ENCODE measurements around the gene SFRP5.

The SFRP5 gene

DNA sequence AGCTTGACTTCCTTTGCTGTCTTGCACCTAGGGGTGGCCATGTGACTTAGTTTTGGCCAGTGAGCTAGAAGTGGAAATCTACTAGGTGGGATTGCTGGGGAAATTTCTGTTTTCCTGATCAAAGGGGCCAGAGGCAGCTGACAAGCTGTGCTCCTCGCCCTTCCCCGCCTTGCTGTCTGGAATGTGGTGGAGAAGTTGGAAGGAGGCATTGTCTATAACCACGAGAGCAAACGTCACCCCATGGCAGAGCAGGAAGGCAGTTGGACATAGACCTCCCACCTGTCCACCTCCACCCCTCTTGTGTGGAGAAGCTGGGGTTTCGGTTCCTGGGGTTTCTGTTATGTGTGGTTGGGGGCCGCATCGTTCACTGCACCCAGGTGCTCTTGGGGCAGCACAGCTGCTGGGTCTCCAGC lies 7.3 kb downstream of the SFRP5 start:
- TF ChIP-seq, protein P1, sequence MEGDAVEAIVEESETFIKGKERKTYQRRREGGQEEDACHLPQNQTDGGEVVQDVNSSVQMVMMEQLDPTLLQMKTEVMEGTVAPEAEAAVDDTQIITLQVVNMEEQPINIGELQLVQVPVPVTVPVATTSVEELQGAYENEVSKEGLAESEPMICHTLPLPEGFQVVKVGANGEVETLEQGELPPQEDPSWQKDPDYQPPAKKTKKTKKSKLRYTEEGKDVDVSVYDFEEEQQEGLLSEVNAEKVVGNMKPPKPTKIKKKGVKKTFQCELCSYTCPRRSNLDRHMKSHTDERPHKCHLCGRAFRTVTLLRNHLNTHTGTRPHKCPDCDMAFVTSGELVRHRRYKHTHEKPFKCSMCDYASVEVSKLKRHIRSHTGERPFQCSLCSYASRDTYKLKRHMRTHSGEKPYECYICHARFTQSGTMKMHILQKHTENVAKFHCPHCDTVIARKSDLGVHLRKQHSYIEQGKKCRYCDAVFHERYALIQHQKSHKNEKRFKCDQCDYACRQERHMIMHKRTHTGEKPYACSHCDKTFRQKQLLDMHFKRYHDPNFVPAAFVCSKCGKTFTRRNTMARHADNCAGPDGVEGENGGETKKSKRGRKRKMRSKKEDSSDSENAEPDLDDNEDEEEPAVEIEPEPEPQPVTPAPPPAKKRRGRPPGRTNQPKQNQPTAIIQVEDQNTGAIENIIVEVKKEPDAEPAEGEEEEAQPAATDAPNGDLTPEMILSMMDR (IDR thresholded peaks at IDR 0.05; ENCODE audit: insufficient read depth, low read depth, low read length, missing control alignments): no peak
- no peak overlapping the region for H3K4me3 ChIP-seq (ENCODE audit: low read length)
- DNase-seq (ENCODE audit: low read depth): no peak

DNA sequence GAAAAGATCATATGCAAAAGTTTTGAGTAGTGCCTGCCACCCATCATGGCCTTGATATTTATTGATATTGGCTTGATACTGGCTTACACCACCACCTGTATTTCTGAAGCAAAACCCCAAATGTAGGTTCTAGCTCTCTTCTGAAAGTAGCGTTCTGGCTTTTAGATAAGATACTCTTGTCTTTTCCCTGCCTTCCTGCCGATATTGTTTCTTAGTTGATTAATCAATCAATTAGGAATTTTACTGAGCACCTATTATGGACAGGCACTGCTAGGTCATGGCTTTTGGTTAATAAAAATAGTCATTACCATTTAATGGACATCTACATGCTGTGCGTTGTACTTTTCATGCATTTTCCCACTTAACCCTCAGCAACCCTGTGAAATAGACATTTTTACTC lies 7.9 kb downstream of the SFRP5 start:
- no peak overlapping the region for H3K4me3 ChIP-seq (ENCODE audit: low read length)
- no peak for DNase-seq (ENCODE audit: low read depth)
- TF ChIP-seq, protein P1 (IDR thresholded peaks at IDR 0.05; ENCODE audit: insufficient read depth, low read depth, low read length, missing control alignments): no peak

DNA sequence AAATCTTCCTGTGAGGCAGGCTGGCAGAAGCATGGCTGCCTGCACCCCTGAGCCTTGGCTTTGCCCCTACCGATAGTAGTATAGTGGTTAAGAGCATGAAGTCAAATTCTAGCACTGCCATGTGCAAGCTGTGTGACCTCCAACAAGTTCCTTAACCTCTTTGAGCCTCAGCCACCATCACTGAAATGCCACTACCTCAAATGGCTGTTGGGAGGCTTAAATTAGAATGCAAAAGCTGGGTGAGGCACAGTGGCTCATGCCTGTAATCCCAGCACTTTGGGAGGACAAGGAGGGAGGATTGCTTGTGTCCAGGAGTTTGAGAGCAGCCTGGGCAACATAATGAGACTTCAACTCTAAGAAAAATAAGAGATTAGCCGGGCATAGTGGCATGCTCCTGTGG lies 8.4 kb downstream of the SFRP5 start:
- TF ChIP-seq, protein P1 (IDR thresholded peaks at IDR 0.05; ENCODE audit: insufficient read depth, low read depth, low read length, missing control alignments): no peak
- no peak overlapping the region for H3K4me3 ChIP-seq (ENCODE audit: low read length)
- DNase-seq (ENCODE audit: low read depth): no peak

DNA sequence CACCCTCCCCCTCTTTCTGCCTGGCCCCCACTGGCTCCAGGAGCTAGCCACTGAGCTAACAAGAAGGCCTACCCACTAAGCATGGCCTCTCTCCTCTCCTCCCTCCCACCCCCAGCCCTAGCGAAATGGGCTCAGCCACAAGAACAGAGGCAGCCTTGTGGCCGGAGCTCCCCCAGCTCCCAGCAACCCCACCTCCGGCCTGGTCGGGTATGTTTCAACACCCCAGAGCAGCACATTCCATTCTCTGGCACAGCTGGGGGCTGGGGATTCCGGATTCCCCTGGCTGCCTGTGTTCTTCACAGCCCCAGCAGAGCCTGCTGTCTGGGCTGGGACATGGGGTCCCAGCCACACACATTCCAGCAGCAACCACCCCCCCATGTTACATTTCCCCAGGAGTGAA lies 9.0 kb downstream of the SFRP5 start:
- no peak for DNase-seq (ENCODE audit: low read depth)
- H3K4me3 ChIP-seq (ENCODE audit: low read length): no peak overlapping the region
- TF ChIP-seq, protein P1 (IDR thresholded peaks at IDR 0.05; ENCODE audit: insufficient read depth, low read depth, low read length, missing control alignments): no peak

DNA sequence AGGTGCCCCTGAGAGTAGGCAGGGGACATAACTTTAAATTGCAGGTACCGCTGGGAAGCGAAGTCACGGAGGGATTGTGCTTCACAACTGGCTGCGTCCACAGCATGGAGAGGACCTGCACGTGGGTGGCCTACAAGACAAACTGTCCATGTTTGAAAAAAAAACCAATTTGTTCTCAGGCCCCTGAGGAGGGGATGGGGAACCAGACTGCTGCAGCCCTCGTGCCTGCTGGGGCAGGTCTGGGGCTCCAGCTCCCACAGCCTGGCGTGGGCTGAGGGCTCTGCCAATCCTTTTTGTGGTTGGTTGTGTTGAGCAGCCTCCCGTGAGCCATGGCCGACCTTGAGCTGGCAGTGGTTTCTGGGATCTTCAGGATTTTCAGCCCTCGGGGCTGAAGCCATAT lies 9.7 kb downstream of the SFRP5 start:
- H3K4me3 ChIP-seq (ENCODE audit: low read length): no peak overlapping the region
- no peak for DNase-seq (ENCODE audit: low read depth)
- TF ChIP-seq, protein P1 (IDR thresholded peaks at IDR 0.05; ENCODE audit: insufficient read depth, low read depth, low read length, missing control alignments): no peak

DNA sequence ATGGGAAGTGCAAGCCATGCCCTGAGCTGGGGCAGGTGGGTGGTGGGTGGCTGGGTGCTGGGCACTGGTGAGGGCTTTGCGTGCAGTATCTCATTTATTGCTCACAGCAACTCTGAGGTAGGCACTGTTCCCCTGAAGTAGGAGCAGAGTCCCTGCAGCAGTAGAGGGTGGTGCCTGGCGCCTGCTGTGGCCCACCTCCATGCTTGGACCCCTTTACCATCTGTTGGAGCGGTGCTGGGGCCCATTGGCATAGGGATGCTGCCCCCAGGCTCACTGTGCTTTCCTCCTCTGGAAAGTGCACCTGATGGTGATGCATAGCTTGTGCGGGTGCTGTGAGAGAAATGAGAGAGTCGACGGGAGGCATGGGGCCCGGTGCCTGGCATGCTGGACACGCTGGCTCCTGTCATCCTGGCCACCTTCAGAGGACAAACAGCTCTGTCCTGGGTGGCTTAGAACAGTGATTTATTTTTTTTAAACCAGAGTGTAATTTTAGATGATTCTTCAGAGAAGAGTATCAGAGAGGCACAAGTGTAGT lies 10.4 kb downstream of the SFRP5 start:
- DNase-seq (ENCODE audit: low read depth): no peak
- H3K4me3 ChIP-seq (ENCODE audit: low read length): no peak overlapping the region
- TF ChIP-seq, protein P1 (IDR thresholded peaks at IDR 0.05; ENCODE audit: insufficient read depth, low read depth, low read length, missing control alignments): no peak

GRCh38 chr10:97760461-97761257 lies 11.1 kb downstream of the SFRP5 start:
- no peak for DNase-seq (ENCODE audit: low read depth)
- TF ChIP-seq, protein P1 (IDR thresholded peaks at IDR 0.05; ENCODE audit: insufficient read depth, low read depth, low read length, missing control alignments): no peak
- H3K4me3 ChIP-seq (ENCODE audit: low read length): no peak overlapping the region

All from epithelial cell of esophagus (primary cell).